Neutrophil (primary cell): ENCODE results near the gene YBEY.

Source experiments
- H3K27ac ChIP-seq: fragments of 200-600 bp; sonication (generic); 2 replicates; pipeline ENCODE4 v1.5.1; 2016; ENCODE audit warnings: mild to moderate bottlenecking, moderate library complexity
- H3K27me3 ChIP-seq: fragments of 200-600 bp; sonication (generic); 2 replicates; pipeline ENCODE4 v1.6.0; 2016; ENCODE audit warnings: mild to moderate bottlenecking
- H3K36me3 ChIP-seq: fragments of 200-600 bp; sonication (generic); 2 replicates; pipeline ENCODE4 v1.5.1; 2017
- H3K4me1 ChIP-seq, 2 experiments: fragments of 200-600 bp in 1 of 2; sonication (generic) in 1 of 2; 1 replicate in 1 of 2; 2 replicates in 1 of 2; pipeline versions ENCODE4 v1.5.1 to v1.6.1; 2013 to 2016; ENCODE audit warnings: low read depth in 1 of 2, low read length in 1 of 2, mild to moderate bottlenecking in 1 of 2, moderate library complexity in 1 of 2; ENCODE audit not compliant: control insufficient read depth in 1 of 2, insufficient read depth in 1 of 2
- H3K4me3 ChIP-seq, 2 experiments: fragments of 200-600 bp in 1 of 2; sonication (generic) in 1 of 2; 1 replicate in 1 of 2; 2 replicates in 1 of 2; pipeline ENCODE4 v1.5.1; 2013 to 2016; ENCODE audit warnings: low read depth in 1 of 2, low read length in 1 of 2, mild to moderate bottlenecking in 1 of 2, moderate library complexity in 1 of 2
- H3K9me3 ChIP-seq: fragments of 200-600 bp; sonication (generic); 2 replicates; pipeline ENCODE4 v1.5.1; 2016
- TF ChIP-seq, protein P1 (sequence below): fragments of 200-600 bp; sonication (generic); IDR thresholded peaks from 2 replicates; pipeline ENCODE4 v1.5.1; 2016; ENCODE audit warnings: antibody characterized with exemption

YBEY gene

GRCh38 chr21:46255166-46255565 is 31.0 kb upstream of the YBEY start:
- TF ChIP-seq, protein P1, sequence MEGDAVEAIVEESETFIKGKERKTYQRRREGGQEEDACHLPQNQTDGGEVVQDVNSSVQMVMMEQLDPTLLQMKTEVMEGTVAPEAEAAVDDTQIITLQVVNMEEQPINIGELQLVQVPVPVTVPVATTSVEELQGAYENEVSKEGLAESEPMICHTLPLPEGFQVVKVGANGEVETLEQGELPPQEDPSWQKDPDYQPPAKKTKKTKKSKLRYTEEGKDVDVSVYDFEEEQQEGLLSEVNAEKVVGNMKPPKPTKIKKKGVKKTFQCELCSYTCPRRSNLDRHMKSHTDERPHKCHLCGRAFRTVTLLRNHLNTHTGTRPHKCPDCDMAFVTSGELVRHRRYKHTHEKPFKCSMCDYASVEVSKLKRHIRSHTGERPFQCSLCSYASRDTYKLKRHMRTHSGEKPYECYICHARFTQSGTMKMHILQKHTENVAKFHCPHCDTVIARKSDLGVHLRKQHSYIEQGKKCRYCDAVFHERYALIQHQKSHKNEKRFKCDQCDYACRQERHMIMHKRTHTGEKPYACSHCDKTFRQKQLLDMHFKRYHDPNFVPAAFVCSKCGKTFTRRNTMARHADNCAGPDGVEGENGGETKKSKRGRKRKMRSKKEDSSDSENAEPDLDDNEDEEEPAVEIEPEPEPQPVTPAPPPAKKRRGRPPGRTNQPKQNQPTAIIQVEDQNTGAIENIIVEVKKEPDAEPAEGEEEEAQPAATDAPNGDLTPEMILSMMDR = no peak
- Histone ChIP-seq H3K4me3 (no peak overlapping the region), H3K9me3 (no peaks in the 10 kb centered on the region), H3K36me3 (peaks cover 99% of the 10 kb centered on the region), H3K27me3 (no peaks in the 10 kb centered on the region), H3K4me1 (no peaks in the 10 kb centered on the region), H3K27ac (no peak overlapping the region)

- TF ChIP-seq, protein P1 = no peak
- peaks cover 99% of the 10 kb centered on the region for H3K36me3 ChIP-seq
- H3K27ac ChIP-seq = no peak overlapping the region
Measured at GRCh38 chr21:46255758-46256337, 30.3 kb upstream of the YBEY start.

GRCh38 chr21:46256501-46256994 is 29.6 kb upstream of the YBEY start:
- TF ChIP-seq, protein P1 = no peak
- peaks cover 99% of the 10 kb centered on the region for H3K36me3 ChIP-seq
- H3K27ac ChIP-seq = no peak overlapping the region
- no peaks in the 10 kb centered on the region for H3K27me3 ChIP-seq
- no peaks in the 10 kb centered on the region for H3K4me1 ChIP-seq
- H3K9me3 ChIP-seq = no peaks in the 10 kb centered on the region
- H3K4me3 ChIP-seq = no peak overlapping the region

More at GRCh38 chr21:46255758-46256337, 30.3 kb upstream of the YBEY start:
- H3K27me3 ChIP-seq = no peaks in the 10 kb centered on the region
- no peak overlapping the region for H3K4me3 ChIP-seq
- no peaks in the 10 kb centered on the region for H3K4me1 ChIP-seq
- no peaks in the 10 kb centered on the region for H3K9me3 ChIP-seq

GRCh38 chr21:46264046-46264689 is 22.0 kb upstream of the YBEY start:
- no peak overlapping the region for H3K27ac ChIP-seq
- no peaks in the 10 kb centered on the region for H3K4me1 ChIP-seq
- H3K36me3 ChIP-seq = peaks cover 95% of the 10 kb centered on the region
- TF ChIP-seq, protein P1 = no peak
- no peak overlapping the region for H3K4me3 ChIP-seq
- no peaks in the 10 kb centered on the region for H3K27me3 ChIP-seq
- H3K9me3 ChIP-seq = no peaks in the 10 kb centered on the region

DNA sequence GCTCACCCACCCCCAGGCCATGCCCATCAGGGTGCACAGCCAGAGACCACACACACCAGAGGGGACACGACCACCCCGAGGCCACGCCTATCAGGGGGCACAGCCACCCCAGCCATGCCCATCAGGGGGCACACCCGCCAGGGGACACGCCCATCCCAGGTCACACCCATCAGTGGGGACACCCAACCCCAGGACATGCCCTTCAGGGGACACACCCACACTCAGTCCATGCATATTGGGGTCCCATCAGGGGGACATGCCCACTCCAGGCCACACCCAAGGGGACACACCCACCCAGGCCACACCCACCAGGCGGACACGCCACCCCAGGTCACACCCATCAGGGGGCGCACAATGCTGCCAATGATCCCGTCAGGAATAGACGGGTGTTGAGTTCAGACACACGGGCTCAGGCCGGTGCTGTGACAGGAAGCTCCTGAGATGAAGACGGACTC is 21.4 kb upstream of the YBEY start:
- H3K9me3 ChIP-seq = no peaks in the 10 kb centered on the region
- no peak overlapping the region for H3K4me3 ChIP-seq
- no peak overlapping the region for H3K27ac ChIP-seq
- H3K27me3 ChIP-seq = no peaks in the 10 kb centered on the region
- H3K4me1 ChIP-seq = no peaks in the 10 kb centered on the region
- TF ChIP-seq, protein P1 = no peak
- H3K36me3 ChIP-seq = peaks cover 95% of the 10 kb centered on the region
